ENCODE measurements around the gene CCDC71L.

CCDC71L gene

DNA sequence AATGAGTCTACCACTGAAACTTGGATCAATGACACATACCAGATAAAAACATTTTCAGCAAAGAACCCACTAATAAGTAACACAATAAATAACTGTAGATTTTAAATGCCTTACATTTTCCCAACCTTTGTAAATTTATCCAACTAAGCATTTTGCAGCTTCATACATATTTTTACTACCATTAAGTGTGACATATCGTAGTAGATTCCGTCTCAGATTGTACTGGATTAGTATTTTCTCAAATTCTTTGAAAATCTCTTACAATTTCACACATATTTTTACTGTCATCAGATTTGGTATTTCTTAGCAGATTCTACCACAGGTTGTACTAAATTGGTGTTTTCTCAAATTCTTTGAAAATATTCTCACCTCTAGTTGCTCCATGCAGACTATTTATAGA, 26.0 kb downstream of the CCDC71L start:
- intact Hi-C loops (cut with DNase I; ENCODE audit: low total_unique reads) = no loop called here
- DNase-seq = no peak
- TF ChIP-seq, protein P1, sequence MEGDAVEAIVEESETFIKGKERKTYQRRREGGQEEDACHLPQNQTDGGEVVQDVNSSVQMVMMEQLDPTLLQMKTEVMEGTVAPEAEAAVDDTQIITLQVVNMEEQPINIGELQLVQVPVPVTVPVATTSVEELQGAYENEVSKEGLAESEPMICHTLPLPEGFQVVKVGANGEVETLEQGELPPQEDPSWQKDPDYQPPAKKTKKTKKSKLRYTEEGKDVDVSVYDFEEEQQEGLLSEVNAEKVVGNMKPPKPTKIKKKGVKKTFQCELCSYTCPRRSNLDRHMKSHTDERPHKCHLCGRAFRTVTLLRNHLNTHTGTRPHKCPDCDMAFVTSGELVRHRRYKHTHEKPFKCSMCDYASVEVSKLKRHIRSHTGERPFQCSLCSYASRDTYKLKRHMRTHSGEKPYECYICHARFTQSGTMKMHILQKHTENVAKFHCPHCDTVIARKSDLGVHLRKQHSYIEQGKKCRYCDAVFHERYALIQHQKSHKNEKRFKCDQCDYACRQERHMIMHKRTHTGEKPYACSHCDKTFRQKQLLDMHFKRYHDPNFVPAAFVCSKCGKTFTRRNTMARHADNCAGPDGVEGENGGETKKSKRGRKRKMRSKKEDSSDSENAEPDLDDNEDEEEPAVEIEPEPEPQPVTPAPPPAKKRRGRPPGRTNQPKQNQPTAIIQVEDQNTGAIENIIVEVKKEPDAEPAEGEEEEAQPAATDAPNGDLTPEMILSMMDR (IDR thresholded peaks at IDR 0.05) = no peak
- H3K27me3 ChIP-seq = no peaks in the 10 kb centered on the region
- no peak overlapping the region for H3K27ac ChIP-seq
- no peaks in the 10 kb centered on the region for H3K9me3 ChIP-seq
- no peak overlapping the region for H3K4me3 ChIP-seq
- H3K4me1 ChIP-seq = peaks cover 0 to 13% (median 2%) of the 10 kb centered on the region in 4 donors
- H3K36me3 ChIP-seq = no peaks in the 10 kb centered on the region

DNA sequence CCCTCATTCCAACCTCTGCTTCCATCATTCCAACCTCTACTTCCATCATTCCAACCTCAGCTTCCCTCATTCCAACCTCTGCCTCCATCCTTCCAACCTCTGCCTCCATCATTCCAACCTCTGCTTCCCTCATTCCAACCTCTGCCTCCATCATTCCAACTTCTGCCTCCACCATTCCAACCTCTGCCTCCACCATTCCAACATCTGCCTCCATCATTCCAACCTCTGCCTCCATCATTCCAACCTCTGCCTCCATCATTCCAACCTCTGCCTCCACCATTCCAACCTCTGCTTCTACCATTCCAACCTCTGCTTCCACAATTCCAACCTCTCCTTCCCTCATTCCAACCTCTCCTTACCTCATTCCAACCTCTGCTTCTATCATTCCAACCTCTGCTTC, 30.3 kb downstream of the CCDC71L start:
- no peak overlapping the region for H3K4me3 ChIP-seq
- H3K9me3 ChIP-seq = no peaks in the 10 kb centered on the region
- TF ChIP-seq, protein P1 (IDR thresholded peaks at IDR 0.05) = no peak
- H3K4me1 ChIP-seq = peaks cover 0 to 31% (median 6%) of the 10 kb centered on the region in 4 donors
- no peak for DNase-seq
- H3K36me3 ChIP-seq = no peaks in the 10 kb centered on the region
- H3K27me3 ChIP-seq = no peaks in the 10 kb centered on the region
- H3K27ac ChIP-seq = peak overlapping the region in 1 of 2 donors; percentile 15
- intact Hi-C loops (cut with DNase I; ENCODE audit: low total_unique reads) = no loop called here

DNA sequence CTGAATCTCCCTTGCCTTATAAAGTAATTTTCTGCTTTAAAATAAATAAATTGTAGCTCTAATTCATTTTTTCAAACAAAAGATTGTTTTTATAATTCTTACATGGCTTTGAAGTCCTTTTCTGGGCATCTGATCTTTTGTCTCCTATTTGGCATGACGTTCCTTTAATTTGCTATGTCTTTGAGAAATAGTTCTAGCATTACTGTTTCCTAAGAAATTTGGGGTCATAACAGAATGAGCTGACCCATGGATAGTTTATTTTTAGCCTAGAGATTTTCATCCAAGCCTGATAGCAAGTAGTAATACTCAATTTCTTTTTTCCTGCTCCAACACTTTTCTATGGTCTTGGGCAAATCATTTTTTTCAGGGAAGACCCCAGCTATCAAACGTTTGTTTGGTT, 31.4 kb downstream of the CCDC71L start:
- intact Hi-C loops (cut with DNase I; ENCODE audit: low total_unique reads) = no loop called here
- no peaks in the 10 kb centered on the region for H3K9me3 ChIP-seq
- H3K27ac ChIP-seq = peak overlapping the region; percentile 1 to 15
- no peak for DNase-seq
- H3K27me3 ChIP-seq = no peaks in the 10 kb centered on the region
- H3K4me3 ChIP-seq = no peak overlapping the region
- TF ChIP-seq, protein P1 (IDR thresholded peaks at IDR 0.05) = no peak
- no peaks in the 10 kb centered on the region for H3K36me3 ChIP-seq
- H3K4me1 ChIP-seq = peaks cover 0 to 37% (median 6%) of the 10 kb centered on the region in 4 donors

DNA sequence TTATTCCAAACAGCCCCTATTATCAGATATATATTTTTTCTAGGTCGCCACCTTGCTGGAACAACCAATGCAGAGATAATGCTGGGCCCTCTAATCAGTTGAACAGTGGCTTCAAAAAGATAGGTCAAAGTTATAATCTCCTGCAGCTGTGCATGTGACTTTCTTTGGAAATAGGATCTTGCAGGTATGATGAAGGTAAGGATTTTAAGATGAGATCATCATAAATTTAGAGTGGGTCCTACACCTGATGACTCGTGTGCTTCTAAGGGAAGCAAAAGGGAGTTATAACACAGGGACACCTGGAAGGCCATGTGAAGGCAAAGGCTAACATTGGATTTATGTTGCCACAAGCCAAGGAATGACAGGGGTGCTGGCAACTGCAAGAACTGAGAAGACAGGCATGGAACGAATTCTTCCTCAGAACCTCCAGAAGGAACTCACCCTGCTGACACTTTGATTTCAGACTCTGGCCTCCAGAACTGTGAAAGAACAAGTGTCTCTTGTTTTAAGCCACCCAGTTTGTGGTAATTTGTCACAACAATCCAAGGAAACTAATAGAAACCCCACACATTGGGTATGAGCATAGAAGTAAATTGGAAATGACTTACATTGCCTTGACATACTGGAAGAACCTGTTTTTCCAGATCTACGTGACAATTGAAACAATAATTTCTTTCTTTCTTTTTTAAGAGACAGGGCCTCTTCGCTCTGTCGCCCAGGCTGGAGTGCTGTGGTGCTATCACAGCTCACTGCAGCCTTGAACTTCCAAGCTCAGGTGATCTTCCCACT, 34.4 kb downstream of the CCDC71L start:
- intact Hi-C loops (cut with DNase I; ENCODE audit: low total_unique reads) = no loop called here
- no peak overlapping the region for H3K4me3 ChIP-seq
- peaks cover 0 to 7% (median 6%) of the 10 kb centered on the region in 3 donors for H3K9me3 ChIP-seq
- no peaks in the 10 kb centered on the region for H3K27me3 ChIP-seq
- H3K36me3 ChIP-seq = no peaks in the 10 kb centered on the region
- peaks cover 0 to 50% (median 11%) of the 10 kb centered on the region in 4 donors for H3K4me1 ChIP-seq
- TF ChIP-seq, protein P1 (IDR thresholded peaks at IDR 0.05) = no peak
- H3K27ac ChIP-seq = no peak overlapping the region
- DNase-seq = no peak

DNA sequence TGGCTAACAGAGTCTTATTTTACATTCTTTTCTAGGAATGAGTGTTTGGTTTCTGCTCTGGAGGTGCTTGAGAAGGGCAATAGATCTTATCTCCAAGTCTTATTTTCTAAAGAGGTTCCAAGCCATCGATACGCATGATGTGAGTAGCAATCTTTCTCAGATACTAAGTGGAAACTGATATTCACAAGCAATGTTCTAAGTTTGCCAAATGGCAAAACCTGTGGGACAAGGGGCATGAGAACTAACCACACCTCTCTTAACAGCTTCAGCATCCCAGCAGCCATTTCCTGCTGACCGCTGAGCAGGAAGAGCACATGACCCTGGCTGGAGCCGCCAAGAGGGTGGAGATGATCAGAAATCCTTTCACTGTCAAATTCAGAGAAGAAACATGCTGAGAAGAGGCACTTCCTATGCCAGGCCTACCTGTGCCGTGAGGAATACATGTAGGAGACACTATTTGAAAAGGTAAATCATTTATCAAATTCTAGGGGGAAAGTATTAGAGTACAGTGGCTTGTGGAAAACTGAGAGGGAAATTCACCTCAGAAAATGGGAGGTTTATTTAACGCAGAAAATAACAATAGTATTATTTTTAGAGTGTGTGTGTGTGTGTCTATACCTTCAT, 35.2 kb downstream of the CCDC71L start:
- no peak for DNase-seq
- no peaks in the 10 kb centered on the region for H3K36me3 ChIP-seq
- H3K4me3 ChIP-seq = no peak overlapping the region
- peaks cover 0 to 10% (median 9%) of the 10 kb centered on the region in 3 donors for H3K9me3 ChIP-seq
- peaks cover 0 to 50% (median 11%) of the 10 kb centered on the region in 4 donors for H3K4me1 ChIP-seq
- peak overlapping the region in 1 of 2 donors; percentile 2 for H3K27ac ChIP-seq
- no peaks in the 10 kb centered on the region for H3K27me3 ChIP-seq
- TF ChIP-seq, protein P1 (IDR thresholded peaks at IDR 0.05) = no peak
- intact Hi-C loops (cut with DNase I; ENCODE audit: low total_unique reads) = no loop called here
